ENCODE data around the gene PRKCH.
A peak's percentile ranks its signal among the peaks of the same experiment; 100 is the strongest.

Gene PRKCH

DNA sequence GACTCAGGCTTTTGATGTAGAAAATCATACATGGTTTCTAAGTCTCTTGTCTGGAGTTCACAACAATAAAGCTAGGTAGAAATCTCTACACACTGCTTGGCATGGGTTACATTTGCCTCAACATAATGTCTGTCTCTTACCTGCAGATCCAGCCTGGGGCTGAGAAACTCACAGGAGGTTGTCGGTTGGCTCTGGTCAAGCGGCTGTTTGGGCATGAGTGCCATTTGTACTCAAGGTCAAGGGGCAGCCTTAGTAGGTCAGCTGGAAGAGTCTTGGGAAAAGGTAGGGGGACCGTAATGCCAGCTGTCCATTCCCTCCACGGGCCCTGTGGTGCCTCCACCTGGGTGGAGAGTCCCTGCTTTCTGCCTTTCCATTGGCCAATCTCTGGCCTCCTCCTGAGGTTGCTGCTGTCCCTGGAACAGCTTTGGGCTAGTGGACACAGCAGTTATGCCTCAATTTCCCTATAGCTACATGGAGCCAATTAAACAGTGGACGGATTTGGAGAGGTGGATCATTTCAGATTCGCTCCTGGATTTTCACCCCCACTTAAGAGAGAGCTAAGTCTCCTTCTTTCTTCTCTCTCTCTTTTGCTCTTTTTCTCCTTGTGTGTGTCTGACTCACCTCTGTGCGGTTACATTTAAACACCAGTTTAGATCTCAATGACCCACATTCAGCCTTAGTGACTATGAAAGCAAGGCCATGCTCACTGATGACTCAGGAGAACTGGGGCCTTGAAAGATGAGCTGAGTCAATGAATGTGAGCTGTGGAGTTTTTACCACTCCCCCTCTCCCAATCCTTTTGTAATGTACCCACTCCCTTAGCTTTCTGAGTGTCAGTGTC is 241.2 kb downstream of the PRKCH start:
- H3K9me3 Mint-ChIP-seq = peaks cover 5% of the 10 kb centered on the region
- H3K27me3 Mint-ChIP-seq (ENCODE audit: low read depth) = no peaks in the 10 kb centered on the region
- H3K36me3 Mint-ChIP-seq (ENCODE audit: low read depth) = peaks cover 4% of the 10 kb centered on the region
- peaks cover 54% of the 10 kb centered on the region for H3K4me1 Mint-ChIP-seq (ENCODE audit: low read depth)
- H3K27ac Mint-ChIP-seq = peak overlapping the region; percentile 45
- peak overlapping the region; percentile 33 for H3K4me3 Mint-ChIP-seq

GRCh38 chr14:61563162-61563511 is 241.8 kb downstream of the PRKCH start:
- H3K36me3 Mint-ChIP-seq (ENCODE audit: low read depth) = peaks cover 7% of the 10 kb centered on the region
- peak overlapping the region; percentile 27 for H3K4me3 Mint-ChIP-seq
- peak overlapping the region; percentile 45 for H3K27ac Mint-ChIP-seq
- H3K9me3 Mint-ChIP-seq = peaks cover 5% of the 10 kb centered on the region
- peaks cover 59% of the 10 kb centered on the region for H3K4me1 Mint-ChIP-seq (ENCODE audit: low read depth)
- no peaks in the 10 kb centered on the region for H3K27me3 Mint-ChIP-seq (ENCODE audit: low read depth)

DNA sequence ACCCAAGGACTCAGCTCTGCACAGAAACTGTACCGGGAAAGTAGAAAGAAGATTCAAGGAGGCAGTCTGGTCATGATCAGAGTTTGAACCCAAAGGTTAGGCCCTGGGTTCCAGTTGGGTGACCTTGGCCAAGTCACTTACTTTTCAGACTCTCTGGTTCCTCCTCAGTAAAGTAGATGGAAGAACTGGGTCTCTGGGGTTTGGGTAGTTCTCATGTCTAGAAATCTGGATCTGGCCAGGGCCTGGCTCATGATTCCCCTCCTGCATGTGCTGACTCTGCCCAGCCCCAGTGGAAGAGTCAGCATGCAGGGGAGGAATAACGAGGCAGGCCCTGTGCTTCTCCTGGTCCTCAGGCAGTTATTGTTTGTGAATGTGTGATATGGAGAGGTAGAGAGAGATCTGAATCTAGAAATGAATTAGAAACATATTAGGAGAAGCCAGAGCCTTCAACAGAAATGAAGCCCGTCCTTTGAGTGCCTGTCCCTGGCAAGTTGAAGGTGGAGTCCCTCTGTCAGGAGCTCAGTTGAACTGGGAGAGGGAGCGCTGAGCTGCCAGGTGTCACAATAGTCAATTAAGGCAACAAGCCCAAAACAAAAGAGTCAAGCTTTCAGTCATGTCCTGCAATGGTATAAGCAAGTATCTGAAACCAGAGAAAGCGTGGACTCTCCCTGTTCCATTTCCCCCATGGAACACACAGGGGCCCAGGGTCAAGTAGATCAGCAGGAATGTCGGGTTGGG is 242.7 kb downstream of the PRKCH start:
- H3K4me3 Mint-ChIP-seq = no peak overlapping the region
- H3K36me3 Mint-ChIP-seq (ENCODE audit: low read depth) = peaks cover 8% of the 10 kb centered on the region
- no peaks in the 10 kb centered on the region for H3K27me3 Mint-ChIP-seq (ENCODE audit: low read depth)
- H3K4me1 Mint-ChIP-seq (ENCODE audit: low read depth) = peaks cover 65% of the 10 kb centered on the region
- H3K9me3 Mint-ChIP-seq = peaks cover 5% of the 10 kb centered on the region
- H3K27ac Mint-ChIP-seq = peak overlapping the region; percentile 64

DNA sequence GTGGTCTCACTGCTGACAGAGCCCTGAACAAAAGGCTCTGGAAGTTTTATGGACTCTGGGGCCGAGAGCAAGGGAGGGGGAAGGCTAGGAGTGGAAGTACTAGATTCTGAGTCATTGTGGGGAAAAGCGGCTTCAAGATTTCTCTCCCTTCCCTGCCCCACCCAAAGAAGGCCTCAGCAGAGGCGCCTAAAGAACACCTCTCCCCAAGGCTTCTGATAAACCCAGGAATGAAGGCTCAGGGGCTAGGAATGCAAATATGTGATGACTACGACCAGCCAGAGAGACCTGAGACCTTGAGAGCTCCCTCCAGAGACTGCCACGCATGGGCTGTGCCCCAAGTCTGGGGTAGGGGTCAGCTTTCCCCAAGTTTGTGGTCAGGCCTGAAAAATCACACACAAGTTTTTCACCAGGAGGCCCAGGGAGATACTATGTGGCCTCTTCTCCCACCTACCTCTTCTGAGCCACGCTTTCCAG is 243.3 kb downstream of the PRKCH start:
- no peak overlapping the region for H3K4me3 Mint-ChIP-seq
- H3K36me3 Mint-ChIP-seq (ENCODE audit: low read depth) = peaks cover 8% of the 10 kb centered on the region
- peaks cover 71% of the 10 kb centered on the region for H3K4me1 Mint-ChIP-seq (ENCODE audit: low read depth)
- H3K27ac Mint-ChIP-seq = no peak overlapping the region
- no peaks in the 10 kb centered on the region for H3K27me3 Mint-ChIP-seq (ENCODE audit: low read depth)
- H3K9me3 Mint-ChIP-seq = peaks cover 5% of the 10 kb centered on the region

DNA sequence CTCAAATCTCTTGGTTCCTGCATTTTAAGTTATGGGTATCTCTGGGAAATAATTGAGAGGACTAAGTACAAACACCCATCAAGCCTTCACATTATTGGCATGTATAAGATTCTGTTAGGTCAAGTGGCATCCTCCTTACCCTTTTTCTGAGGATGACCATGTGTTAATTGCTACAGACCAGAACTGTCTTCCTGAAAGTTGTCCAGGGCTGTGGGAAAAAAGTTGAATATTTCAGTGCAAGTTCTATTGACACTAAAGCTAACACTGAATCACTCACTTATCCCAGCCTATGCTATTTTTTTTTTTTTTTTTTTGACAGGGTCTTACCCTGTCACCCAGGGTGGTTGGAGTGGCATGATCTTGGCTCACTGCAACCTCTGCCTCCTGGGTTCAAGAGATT is 243.8 kb downstream of the PRKCH start:
- peaks cover 8% of the 10 kb centered on the region for H3K36me3 Mint-ChIP-seq (ENCODE audit: low read depth)
- no peak overlapping the region for H3K27ac Mint-ChIP-seq
- peaks cover 72% of the 10 kb centered on the region for H3K4me1 Mint-ChIP-seq (ENCODE audit: low read depth)
- H3K27me3 Mint-ChIP-seq (ENCODE audit: low read depth) = no peaks in the 10 kb centered on the region
- H3K9me3 Mint-ChIP-seq = peaks cover 5% of the 10 kb centered on the region
- no peak overlapping the region for H3K4me3 Mint-ChIP-seq

GRCh38 chr14:61565836-61566536 is 244.6 kb downstream of the PRKCH start:
- Mint-ChIP-seq H3K36me3 (ENCODE audit: low read depth) (peaks cover 8% of the 10 kb centered on the region), H3K4me3 (no peak overlapping the region), H3K27ac (peak overlapping the region; percentile 27), H3K4me1 (ENCODE audit: low read depth) (peaks cover 71% of the 10 kb centered on the region), H3K27me3 (ENCODE audit: low read depth) (no peaks in the 10 kb centered on the region), H3K9me3 (peaks cover 5% of the 10 kb centered on the region)

- H3K27ac Mint-ChIP-seq = no peak overlapping the region
- peaks cover 75% of the 10 kb centered on the region for H3K4me1 Mint-ChIP-seq (ENCODE audit: low read depth)
Measured at GRCh38 chr14:61566537-61567225, 245.3 kb downstream of the PRKCH start.

GRCh38 chr14:61567838-61568571 is 246.6 kb downstream of the PRKCH start:
- Mint-ChIP-seq H3K4me3 (peak overlapping the region; percentile 57), H3K36me3 (ENCODE audit: low read depth) (peaks cover 8% of the 10 kb centered on the region), H3K9me3 (peaks cover 5% of the 10 kb centered on the region), H3K27me3 (ENCODE audit: low read depth) (no peaks in the 10 kb centered on the region), H3K27ac (peak overlapping the region; percentile 86), H3K4me1 (ENCODE audit: low read depth) (peaks cover 73% of the 10 kb centered on the region)

More at GRCh38 chr14:61566537-61567225, 245.3 kb downstream of the PRKCH start:
- Mint-ChIP-seq H3K36me3 (ENCODE audit: low read depth) (peaks cover 8% of the 10 kb centered on the region), H3K9me3 (peaks cover 5% of the 10 kb centered on the region), H3K27me3 (ENCODE audit: low read depth) (no peaks in the 10 kb centered on the region), H3K4me3 (no peak overlapping the region)

DNA sequence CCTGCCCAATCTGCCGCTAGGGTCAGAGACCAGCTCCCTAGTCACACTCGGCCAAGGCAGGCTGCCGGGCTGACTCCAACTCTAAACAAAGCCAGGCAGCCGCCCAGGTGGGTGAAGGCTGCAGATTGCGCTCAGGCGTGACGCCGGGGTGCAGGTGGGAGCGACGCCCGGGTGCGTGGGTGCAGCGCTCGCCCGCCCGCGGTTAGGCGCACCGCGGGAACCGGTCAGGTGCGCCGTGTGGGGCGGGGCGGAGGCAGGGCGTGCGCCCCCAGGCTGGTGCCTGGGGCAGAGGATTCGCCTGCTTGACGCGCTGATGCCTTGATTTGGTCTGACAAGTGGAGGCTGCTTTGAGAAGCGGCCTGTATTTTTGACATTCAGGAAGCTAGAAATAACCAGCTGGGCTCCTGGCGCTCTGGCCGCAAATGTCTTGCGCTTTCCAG is 247.2 kb downstream of the PRKCH start:
- Mint-ChIP-seq H3K4me3 (peak overlapping the region; percentile 66), H3K27me3 (ENCODE audit: low read depth) (no peaks in the 10 kb centered on the region), H3K36me3 (ENCODE audit: low read depth) (peaks cover 8% of the 10 kb centered on the region), H3K9me3 (peaks cover 5% of the 10 kb centered on the region), H3K4me1 (ENCODE audit: low read depth) (peaks cover 71% of the 10 kb centered on the region), H3K27ac (peak overlapping the region; percentile 86)

- Mint-ChIP-seq H3K4me3 (peak overlapping the region; percentile 66), H3K27ac (peak overlapping the region; percentile 80), H3K27me3 (ENCODE audit: low read depth) (no peaks in the 10 kb centered on the region), H3K9me3 (peaks cover 5% of the 10 kb centered on the region), H3K4me1 (ENCODE audit: low read depth) (peaks cover 65% of the 10 kb centered on the region), H3K36me3 (ENCODE audit: low read depth) (peaks cover 6% of the 10 kb centered on the region)
Measured at GRCh38 chr14:61569308-61569707, 247.9 kb downstream of the PRKCH start.

DNA sequence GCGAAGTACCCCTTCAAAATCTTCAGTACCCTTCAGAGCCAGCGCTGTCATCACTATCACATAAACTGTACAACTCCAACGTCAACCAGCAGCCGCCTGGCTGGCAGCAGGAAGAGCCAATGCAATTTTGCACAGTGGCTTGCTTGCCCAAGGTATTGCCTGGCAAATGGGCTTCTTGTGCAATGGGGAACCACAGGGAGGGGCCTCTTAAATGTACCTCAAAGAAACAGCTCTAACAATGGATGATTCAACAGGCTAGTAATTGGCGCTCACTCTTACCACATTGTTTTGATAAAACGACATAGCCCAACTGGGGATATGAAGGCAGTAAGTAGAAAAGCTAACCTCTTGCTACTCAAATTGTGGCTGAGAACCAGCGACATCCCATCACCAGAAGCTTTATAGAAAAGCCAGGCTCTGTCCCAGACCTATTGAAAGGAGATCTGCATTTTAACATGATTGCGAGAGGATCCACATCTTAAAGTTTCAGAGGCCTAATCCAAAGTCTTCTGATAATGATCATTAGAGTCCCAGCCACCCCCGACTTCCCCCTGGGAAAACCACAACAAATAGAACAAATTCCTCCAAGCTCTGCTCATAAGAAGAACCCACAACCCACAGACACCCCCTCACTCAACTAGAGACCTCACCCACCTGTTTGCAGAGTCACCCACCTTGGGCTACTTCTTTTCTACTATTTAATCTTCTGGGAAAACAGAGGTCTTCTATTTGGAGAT is 248.6 kb downstream of the PRKCH start:
- Mint-ChIP-seq H3K4me3 (peak overlapping the region; percentile 66), H3K27ac (peak overlapping the region; percentile 80), H3K4me1 (ENCODE audit: low read depth) (peaks cover 58% of the 10 kb centered on the region), H3K27me3 (ENCODE audit: low read depth) (no peaks in the 10 kb centered on the region), H3K9me3 (peaks cover 5% of the 10 kb centered on the region), H3K36me3 (ENCODE audit: low read depth) (peaks cover 6% of the 10 kb centered on the region)

- H3K27me3 Mint-ChIP-seq (ENCODE audit: low read depth) = no peaks in the 10 kb centered on the region
- no peak overlapping the region for H3K4me3 Mint-ChIP-seq
- H3K9me3 Mint-ChIP-seq = peaks cover 4% of the 10 kb centered on the region
- H3K4me1 Mint-ChIP-seq (ENCODE audit: low read depth) = peaks cover 59% of the 10 kb centered on the region
- H3K27ac Mint-ChIP-seq = no peak overlapping the region
- H3K36me3 Mint-ChIP-seq (ENCODE audit: low read depth) = peaks cover 6% of the 10 kb centered on the region
Measured at GRCh38 chr14:61570549-61571290, 249.3 kb downstream of the PRKCH start.
